Measurements from ENCODE around the gene RAB37. TPM values are rescaled to one million over a fixed set of nuclear protein-coding genes. Genes with fewer than 3 reads are reported as not detected.

RAB37 gene
- total RNA-seq, 2 experiments from 2014 or later, result 36.7 to 51.7 TPM

GRCh38 chr17:74772053-74772452, 35.0 kb downstream of the RAB37 start:
- Mint-ChIP-seq H3K9me3 (ENCODE audit: low read depth) (no peaks in the 10 kb centered on the region), H3K4me1 (peaks cover 32% of the 10 kb centered on the region), H3K36me3 (peaks cover 31% of the 10 kb centered on the region), H3K4me3 (no peak overlapping the region), H3K27ac (no peak overlapping the region), H3K27me3 (no peaks in the 10 kb centered on the region)
- DNase-seq, result no peak
- ATAC-seq, result no peak
- CTCF ChIA-PET, result interaction anchor here (3.0 to 8.5 kb wide), 4 partner anchors 16 to 115 kb away, joined by 17 to 206 read pairs (median 40); partner anchors contain the start of gene RAB37

- peak overlapping the region; percentile 33 for H3K4me3 Mint-ChIP-seq
- peaks cover 44% of the 10 kb centered on the region for H3K4me1 Mint-ChIP-seq
- no peaks in the 10 kb centered on the region for H3K9me3 Mint-ChIP-seq (ENCODE audit: low read depth)
- peaks cover 32% of the 10 kb centered on the region for H3K36me3 Mint-ChIP-seq
- H3K27ac Mint-ChIP-seq, result no peak overlapping the region
- CTCF ChIA-PET, result interaction anchor here (0.9 to 8.5 kb wide), 4 partner anchors 17 to 114 kb away, joined by 3 to 206 read pairs (median 26); partner anchors contain the start of gene NHERF1
- DNase-seq (no peak), ATAC-seq (no peak)
- H3K27me3 Mint-ChIP-seq, result no peaks in the 10 kb centered on the region
These were observed 36.4 kb downstream of the RAB37 start for GRCh38 chr17:74773414-74773813.

- H3K4me3 Mint-ChIP-seq, result peak overlapping the region; percentile 33
- no peak for ATAC-seq
- H3K9me3 Mint-ChIP-seq (ENCODE audit: low read depth), result no peaks in the 10 kb centered on the region
- H3K27me3 Mint-ChIP-seq, result no peaks in the 10 kb centered on the region
- CTCF ChIA-PET, result interaction anchor here (0.9 to 8.5 kb wide), 6 partner anchors 18 to 116 kb away, joined by 3 to 206 read pairs (median 12); partner anchors contain the start of gene NHERF1
- H3K27ac Mint-ChIP-seq, result peak overlapping the region; percentile 60
- H3K36me3 Mint-ChIP-seq, result peaks cover 29% of the 10 kb centered on the region
- no peak for DNase-seq
- peaks cover 44% of the 10 kb centered on the region for H3K4me1 Mint-ChIP-seq
These were observed 36.8 kb downstream of the RAB37 start for GRCh38 chr17:74773871-74774286.

GRCh38 chr17:74775409-74776043, 38.5 kb downstream of the RAB37 start:
- Mint-ChIP-seq H3K4me3 (peak overlapping the region; percentile 99), H3K36me3 (peaks cover 26% of the 10 kb centered on the region), H3K27me3 (no peaks in the 10 kb centered on the region), H3K4me1 (peaks cover 56% of the 10 kb centered on the region), H3K9me3 (ENCODE audit: low read depth) (no peaks in the 10 kb centered on the region), H3K27ac (peak overlapping the region; percentile 86)
- DNase-seq (no peak), ATAC-seq (no peak)
- CTCF ChIA-PET, result interaction anchor here (0.8 to 9.1 kb wide), 11 partner anchors 16 to 209 kb away, joined by 3 to 206 read pairs (median 10); partner anchors contain the start of genes NHERF1 and RAB37

- H3K36me3 Mint-ChIP-seq, result peaks cover 21% of the 10 kb centered on the region
- H3K27ac Mint-ChIP-seq, result peak within 1 kb of the TSS; percentile 86
- ATAC-seq (peak; percentile 85), DNase-seq (peak; percentile 98)
- CTCF ChIA-PET, result interaction anchor here (0.8 to 9.1 kb wide), 10 partner anchors 15 to 210 kb away, joined by 3 to 206 read pairs (median 15); partner anchors contain the start of genes NHERF1 and RAB37
- H3K4me3 Mint-ChIP-seq, result peak within 1 kb of the TSS; percentile 99
- H3K4me1 Mint-ChIP-seq, result peaks cover 62% of the 10 kb centered on the region
- H3K27me3 Mint-ChIP-seq, result no peaks in the 10 kb centered on the region
- H3K9me3 Mint-ChIP-seq (ENCODE audit: low read depth), result no peaks in the 10 kb centered on the region
These were observed 39.2 kb downstream of the RAB37 start, which contains the start of gene NAT9 for GRCh38 chr17:74776044-74776962. Gene NAT9, minus strand, starts transcription at chr17:74776345. Its CDS starts 647 bp downstream, at chr17:74775698.

- H3K27me3 Mint-ChIP-seq, result no peaks in the 10 kb centered on the region
- H3K4me1 Mint-ChIP-seq, result peaks cover 68% of the 10 kb centered on the region
- no peak for DNase-seq
These were observed 39.9 kb downstream of the RAB37 start for GRCh38 chr17:74776990-74777389.

GRCh38 chr17:74777901-74778515, 41.0 kb downstream of the RAB37 start:
- H3K36me3 Mint-ChIP-seq, result peaks cover 17% of the 10 kb centered on the region
- H3K9me3 Mint-ChIP-seq (ENCODE audit: low read depth), result no peaks in the 10 kb centered on the region
- ATAC-seq, result no peak
- H3K4me3 Mint-ChIP-seq, result peak overlapping the region; percentile 26
- no peak for DNase-seq
- CTCF ChIA-PET, result interaction anchor here (2.4 to 9.3 kb wide), 7 partner anchors 13 to 121 kb away, joined by 10 to 94 read pairs (median 29); partner anchors contain the start of gene RAB37
- H3K27me3 Mint-ChIP-seq, result no peaks in the 10 kb centered on the region
- H3K27ac Mint-ChIP-seq, result peak overlapping the region; percentile 22
- peaks cover 70% of the 10 kb centered on the region for H3K4me1 Mint-ChIP-seq

More at GRCh38 chr17:74776990-74777389, 39.9 kb downstream of the RAB37 start:
- peak overlapping the region; percentile 99 for H3K4me3 Mint-ChIP-seq
- peaks cover 17% of the 10 kb centered on the region for H3K36me3 Mint-ChIP-seq
- H3K9me3 Mint-ChIP-seq (ENCODE audit: low read depth), result no peaks in the 10 kb centered on the region
- CTCF ChIA-PET, result interaction anchor here (2.4 to 9.1 kb wide), 6 partner anchors 14 to 119 kb away, joined by 10 to 206 read pairs (median 58); partner anchors contain the start of genes NHERF1 and RAB37
- peak overlapping the region; percentile 66 for H3K27ac Mint-ChIP-seq
- no peak for ATAC-seq

GRCh38 chr17:74778960-74779359, 41.9 kb downstream of the RAB37 start:
- Mint-ChIP-seq H3K9me3 (ENCODE audit: low read depth) (no peaks in the 10 kb centered on the region), H3K36me3 (peaks cover 15% of the 10 kb centered on the region)
- CTCF ChIA-PET, result interaction anchor here (1.2 to 9.3 kb wide), 13 partner anchors 8 to 122 kb away, joined by 3 to 94 read pairs (median 15); partner anchors contain the start of gene RAB37

GRCh38 chr17:74779501-74779900, 42.4 kb downstream of the RAB37 start:
- peaks cover 71% of the 10 kb centered on the region for H3K4me1 Mint-ChIP-seq
- ATAC-seq (no peak), DNase-seq (no peak)
- H3K4me3 Mint-ChIP-seq, result peak overlapping the region; percentile 49
- H3K9me3 Mint-ChIP-seq (ENCODE audit: low read depth), result no peaks in the 10 kb centered on the region
- no peaks in the 10 kb centered on the region for H3K27me3 Mint-ChIP-seq
- peak overlapping the region; percentile 95 for H3K27ac Mint-ChIP-seq
- peaks cover 12% of the 10 kb centered on the region for H3K36me3 Mint-ChIP-seq
- CTCF ChIA-PET, result interaction anchor here (1.2 to 9.3 kb wide), 13 partner anchors 9 to 122 kb away, joined by 3 to 94 read pairs (median 15); partner anchors contain the start of gene RAB37

More at GRCh38 chr17:74778960-74779359, 41.9 kb downstream of the RAB37 start:
- no peak overlapping the region for H3K4me3 Mint-ChIP-seq
- peak overlapping the region; percentile 95 for H3K27ac Mint-ChIP-seq
- no peak for DNase-seq
- H3K27me3 Mint-ChIP-seq, result no peaks in the 10 kb centered on the region
- H3K4me1 Mint-ChIP-seq, result peaks cover 68% of the 10 kb centered on the region
- ATAC-seq, result no peak

GRCh38 chr17:74779948-74780400, 42.9 kb downstream of the RAB37 start:
- Mint-ChIP-seq H3K4me3 (peak overlapping the region; percentile 49), H3K9me3 (ENCODE audit: low read depth) (no peaks in the 10 kb centered on the region), H3K27ac (peak overlapping the region; percentile 95), H3K36me3 (peaks cover 12% of the 10 kb centered on the region), H3K4me1 (peaks cover 76% of the 10 kb centered on the region), H3K27me3 (no peaks in the 10 kb centered on the region)
- CTCF ChIA-PET, result interaction anchor here (0.8 to 9.3 kb wide), 13 partner anchors 9 to 123 kb away, joined by 3 to 94 read pairs (median 15); partner anchors contain the start of gene RAB37
- DNase-seq, result peak; percentile 91
- ATAC-seq, result peak; percentile 57

- Mint-ChIP-seq H3K4me3 (peak overlapping the region; percentile 49), H3K27ac (peak overlapping the region; percentile 95), H3K27me3 (no peaks in the 10 kb centered on the region), H3K36me3 (peaks cover 16% of the 10 kb centered on the region), H3K9me3 (ENCODE audit: low read depth) (no peaks in the 10 kb centered on the region), H3K4me1 (peaks cover 77% of the 10 kb centered on the region)
- peak; percentile 25 for ATAC-seq
- peak; percentile 75 for DNase-seq
- CTCF ChIA-PET, result interaction anchor here (0.8 to 9.3 kb wide), 13 partner anchors 10 to 123 kb away, joined by 3 to 94 read pairs (median 15); partner anchors contain the start of genes FDXR and RAB37
These were observed 43.6 kb downstream of the RAB37 start for GRCh38 chr17:74780443-74781238.
